HCT116 (cell line): ENCODE measurements around the gene FGF18. TPM values are rescaled to one million over a fixed set of nuclear protein-coding genes. Genes with fewer than 3 reads are reported as not detected.
"Not testable (repeated sequence)": the region's sequence is repeated elsewhere in the genome, so short reads cannot be mapped to it uniquely, and the experiment has no call there.

Experiments used
- ATAC-seq: fragments of 200-7000 bp; cut with Tn5 transposase; 2 replicates; pipeline ENCODE4 v1.9.1; 2020; ENCODE audit warnings: mild to moderate bottlenecking, moderate library complexity
- BruUV-seq: library from RNA; stranded (reverse); fragments of 400-500 nt; replicated peaks from 2 replicates; lab custom pipeline; 2021; lab: Mats Ljungman, UMichigan
- CTCF ChIA-PET: fragments of 300-600 bp; sonication (Branson Sonifier 250); formaldehyde crosslinking; loops from one replicate; lab custom pipeline; 2021; ENCODE audit warnings: antibody characterized with exemption; lab: Charles Lee
- POLR2A ChIA-PET: fragments of 300-600, 350-600 bp; sonication (Branson Sonifier 250); formaldehyde crosslinking; loops from one replicate; lab custom pipeline; 2021; ENCODE audit warnings: antibody characterized with exemption; lab: Charles Lee
- RAD21 ChIA-PET, 2 experiments: fragments of 300-600 bp; sonication (Branson Sonifier 250); formaldehyde crosslinking; loops; one replicate each; lab custom pipeline; 2023; ENCODE audit warnings: low total read pairs in 2 of 2; ENCODE audit not compliant: uncharacterized antibody in 2 of 2, unreplicated experiment in 2 of 2, low non-redundant PET in 1 of 2; lab: Charles Lee
- DNase-seq: peaks from one replicate; pipeline ENCODE4 v3.0.0-alpha.2; 2010; ENCODE audit warnings: low read depth, low spot score
- H2AFZ ChIP-seq: fragments of 200-600 bp; shearing (Covaris generic), sonication (generic); 2 replicates; pipeline ENCODE4 v1.6.1; 2017; ENCODE audit warnings: low read depth, mixed run types, mixed read lengths, antibody characterized with exemption, low read length; ENCODE audit not compliant: poor library complexity, severe bottlenecking
- H3K27ac ChIP-seq: 2 replicates; pipeline ENCODE4 v1.5.1; 2012; ENCODE audit warnings: low read depth, low read length
- H3K27me3 ChIP-seq: fragments of 200-600 bp; sonication (generic); 2 replicates; pipeline ENCODE4 v1.6.1; 2016; ENCODE audit warnings: mixed run types, low read length, mixed read lengths; ENCODE audit not compliant: insufficient read depth
- H3K36me3 ChIP-seq, 2 experiments: fragments of 200-500 bp in 1 of 2; fragments of 200-600 bp in 1 of 2; sonication (Bioruptor generic) in 1 of 2; sonication (generic) in 1 of 2; 2 replicates each; pipeline versions ENCODE4 v1.5.1 to v1.6.1; 2014 to 2016; ENCODE audit warnings: low read length in 2 of 2, inconsistent platforms in 1 of 2, mixed read lengths in 1 of 2, mixed run types in 1 of 2; ENCODE audit not compliant: insufficient read depth in 2 of 2, control insufficient read depth in 1 of 2
- H3K4me1 ChIP-seq, 2 experiments: fragments of 200-600 bp in 1 of 2; sonication (generic) in 1 of 2; 2 replicates each; pipeline versions ENCODE4 v1.5.1 to v1.6.1; 2012 to 2017; ENCODE audit warnings: low read length in 2 of 2, inconsistent platforms in 1 of 2, mild to moderate bottlenecking in 1 of 2, mixed read lengths in 1 of 2, mixed run types in 1 of 2, moderate library complexity in 1 of 2; ENCODE audit not compliant: insufficient read depth in 2 of 2, control insufficient read depth in 1 of 2
- H3K4me2 ChIP-seq: fragments of 200-600 bp; sonication (generic); 2 replicates; pipeline ENCODE4 v1.6.1; 2017; ENCODE audit warnings: mixed run types, low read length, mixed read lengths
- H3K4me3 ChIP-seq, 2 experiments: fragments of 200-600 bp in 1 of 2; sonication (generic) in 1 of 2; replicated peaks in 1 of 2; 2 replicates each; pipeline ENCODE4 v1.5.1; 2011 to 2016; ENCODE audit warnings: low read length in 2 of 2, control low read depth in 1 of 2, low read depth in 1 of 2, mild to moderate bottlenecking in 1 of 2, mixed read lengths in 1 of 2, mixed run types in 1 of 2
- H3K79me2 ChIP-seq: fragments of 200-600 bp; sonication (generic); 2 replicates; pipeline ENCODE4 v1.6.1; 2017; ENCODE audit warnings: mild to moderate bottlenecking, mixed run types, low read length, moderate library complexity, mixed read lengths; ENCODE audit not compliant: insufficient read depth
- H3K9ac ChIP-seq: fragments of 200-600 bp; sonication (generic); 2 replicates; pipeline ENCODE4 v1.6.1; 2016; ENCODE audit warnings: low read length, mixed read lengths
- H3K9me2 ChIP-seq: fragments of 200-600 bp; sonication (generic), shearing (Covaris generic); 2 replicates; pipeline ENCODE4 v1.6.1; 2017; ENCODE audit warnings: mixed run types, mild to moderate bottlenecking, moderate library complexity; ENCODE audit not compliant: insufficient read depth
- H3K9me3 ChIP-seq, 2 experiments: fragments of 200-500 bp in 1 of 2; fragments of 200-600 bp in 1 of 2; sonication (Bioruptor generic) in 1 of 2; sonication (generic) in 1 of 2; 2 replicates each; pipeline ENCODE4 v1.6.1; 2014 to 2017; ENCODE audit warnings: low read length in 2 of 2, mixed read lengths in 2 of 2, inconsistent platforms in 1 of 2, low read depth in 1 of 2, mild to moderate bottlenecking in 1 of 2, mixed run types in 1 of 2, moderate library complexity in 1 of 2; ENCODE audit not compliant: control insufficient read depth in 1 of 2, insufficient read depth in 1 of 2
- H4K20me1 ChIP-seq: fragments of 200-600 bp; sonication (generic), shearing (Covaris generic); 2 replicates; pipeline ENCODE4 v1.6.1; 2017; ENCODE audit warnings: mixed run types, mild to moderate bottlenecking, moderate library complexity; ENCODE audit not compliant: insufficient read depth
- EGR1 ChIP-seq: IDR thresholded peaks from 2 replicates; pipeline ENCODE4 v1.6.1; 2012; ENCODE audit warnings: low read depth
- ELF1 ChIP-seq: IDR thresholded peaks from 2 replicates; pipeline ENCODE4 v1.6.1; 2012; ENCODE audit warnings: low read depth, borderline replicate concordance
- FOSL1 ChIP-seq: IDR thresholded peaks from 2 replicates; pipeline ENCODE4 v1.6.1; 2012; ENCODE audit warnings: low read depth
- JUND ChIP-seq: IDR thresholded peaks from 2 replicates; pipeline ENCODE4 v1.6.1; 2012
- SP1 ChIP-seq: IDR thresholded peaks from 2 replicates; pipeline ENCODE4 v1.6.1; 2012; ENCODE audit warnings: low read depth
- YY1 ChIP-seq: IDR thresholded peaks from 2 replicates; pipeline ENCODE4 v1.6.1; 2011; ENCODE audit warnings: low read length, low read depth, moderate library complexity, mild to moderate bottlenecking; ENCODE audit not compliant: insufficient replicate concordance; ENCODE audit errors: extremely low read depth
- intact Hi-C: fragments of 100-400 bp; cut with micrococcal nuclease; formaldehyde crosslinking; loops from 2 replicates; pipeline ENCODE4 v1.10.0; 2022
- total RNA-seq: library from RNA; stranded (reverse); gene quantifications from one replicate; pipeline ENCODE4 v1.2.1, GENCODE V29; 2021; ENCODE audit not compliant: unreplicated experiment
- TF ChIP-seq, protein P1 (sequence below): IDR thresholded peaks from 2 replicates; pipeline ENCODE4 v1.6.1; 2011; ENCODE audit warnings: mild to moderate bottlenecking, low read length, moderate library complexity; ENCODE audit not compliant: insufficient replicate concordance; ENCODE audit errors: extremely low read depth
- TF ChIP-seq, protein P2 (sequence below): IDR thresholded peaks from 2 replicates; pipeline ENCODE4 v1.6.1; 2012

Gene FGF18
- total RNA-seq, 1 experiment from 2014 or later, result 0.96 TPM

DNA sequence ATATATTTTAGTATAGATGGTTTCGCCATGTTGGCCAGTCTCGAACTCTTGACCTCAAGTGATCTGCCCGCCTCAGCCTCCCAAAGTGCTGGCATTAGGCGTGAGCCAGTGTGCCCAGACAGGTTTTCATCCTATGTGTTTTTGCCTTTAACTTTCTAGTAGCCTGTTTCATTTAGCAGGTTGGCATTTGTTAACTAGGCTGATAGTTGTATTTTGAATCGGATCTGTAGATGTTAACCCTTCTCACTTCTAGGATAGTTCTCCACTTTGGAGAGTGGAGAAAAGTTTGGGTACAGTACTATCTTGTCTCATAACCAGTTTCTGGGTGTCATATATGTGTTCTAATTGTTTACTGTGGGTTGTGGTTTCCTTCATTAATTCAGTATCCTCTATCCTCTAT, 7.3 kb upstream of the FGF18 start (continued):
- TF ChIP-seq, protein P1, sequence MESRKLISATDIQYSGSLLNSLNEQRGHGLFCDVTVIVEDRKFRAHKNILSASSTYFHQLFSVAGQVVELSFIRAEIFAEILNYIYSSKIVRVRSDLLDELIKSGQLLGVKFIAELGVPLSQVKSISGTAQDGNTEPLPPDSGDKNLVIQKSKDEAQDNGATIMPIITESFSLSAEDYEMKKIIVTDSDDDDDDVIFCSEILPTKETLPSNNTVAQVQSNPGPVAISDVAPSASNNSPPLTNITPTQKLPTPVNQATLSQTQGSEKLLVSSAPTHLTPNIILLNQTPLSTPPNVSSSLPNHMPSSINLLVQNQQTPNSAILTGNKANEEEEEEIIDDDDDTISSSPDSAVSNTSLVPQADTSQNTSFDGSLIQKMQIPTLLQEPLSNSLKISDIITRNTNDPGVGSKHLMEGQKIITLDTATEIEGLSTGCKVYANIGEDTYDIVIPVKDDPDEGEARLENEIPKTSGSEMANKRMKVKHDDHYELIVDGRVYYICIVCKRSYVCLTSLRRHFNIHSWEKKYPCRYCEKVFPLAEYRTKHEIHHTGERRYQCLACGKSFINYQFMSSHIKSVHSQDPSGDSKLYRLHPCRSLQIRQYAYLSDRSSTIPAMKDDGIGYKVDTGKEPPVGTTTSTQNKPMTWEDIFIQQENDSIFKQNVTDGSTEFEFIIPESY, result no peak
- no peak for TF ChIP-seq ELF1
- TF ChIP-seq EGR1, result no peak
- TF ChIP-seq YY1, result no peak
- no peak for TF ChIP-seq FOSL1
- TF ChIP-seq, protein P2, sequence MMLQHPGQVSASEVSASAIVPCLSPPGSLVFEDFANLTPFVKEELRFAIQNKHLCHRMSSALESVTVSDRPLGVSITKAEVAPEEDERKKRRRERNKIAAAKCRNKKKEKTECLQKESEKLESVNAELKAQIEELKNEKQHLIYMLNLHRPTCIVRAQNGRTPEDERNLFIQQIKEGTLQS, result no peak

DNA sequence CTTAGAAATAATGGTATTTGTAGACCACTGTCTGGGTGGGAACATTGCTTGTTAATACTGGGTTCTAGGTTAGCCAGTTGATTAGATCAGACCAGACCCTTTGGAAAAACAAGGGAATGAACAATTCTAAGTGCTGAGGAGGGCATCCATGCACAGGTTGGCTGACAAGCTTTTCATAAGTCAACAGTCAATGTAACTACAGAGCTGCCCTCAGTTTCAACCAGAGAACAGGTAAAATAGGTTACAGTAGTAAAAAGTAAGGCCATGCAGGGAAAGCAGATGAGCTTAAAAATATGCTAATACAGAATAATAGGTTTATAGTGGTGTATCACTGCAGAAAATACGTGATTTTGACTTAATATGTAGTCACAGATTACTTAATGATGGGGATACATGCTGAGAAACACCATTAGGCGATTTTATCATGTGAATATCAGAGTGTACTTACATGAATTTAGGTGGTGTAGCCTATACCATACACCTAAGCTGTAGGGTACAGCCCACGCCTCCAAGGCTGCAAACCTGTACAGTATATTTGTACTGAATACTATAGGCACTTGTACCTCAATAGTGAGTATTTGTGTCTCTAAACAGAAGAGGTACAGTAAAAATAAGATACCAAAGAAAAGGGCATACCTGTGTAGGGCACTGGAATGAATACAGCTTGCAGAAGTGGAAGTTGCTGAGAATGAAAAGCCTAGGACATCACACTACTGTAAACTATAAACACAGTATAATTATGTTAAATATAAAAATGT, 6.1 kb upstream of the FGF18 start:
- Histone ChIP-seq H3K27ac (no peak overlapping the region), H3K9me3 (no peaks in the 10 kb centered on the region), H3K27me3 (no peaks in the 10 kb centered on the region), H3K4me3 (no peak overlapping the region), H3K4me1 (peaks cover 0 to 45% of the 10 kb centered on the region in 2 experiments; a peak in 3 of 4 replicates), H3K4me2 (no peak overlapping the region), H2AFZ (no peak overlapping the region), H3K79me2 (peaks cover 66% of the 10 kb centered on the region), H3K9me2 (no peaks in the 10 kb centered on the region), H3K9ac (no peak overlapping the region), H4K20me1 (peaks cover 62% of the 10 kb centered on the region), H3K36me3 (peaks cover 42 to 45% of the 10 kb centered on the region in 2 experiments)
- ATAC-seq (no peak), DNase-seq (no peak)
- POLR2A ChIA-PET, result no interaction called here
- RAD21 ChIA-PET, result interaction anchor here in 1 of 2 experiments (0.7 kb wide), 1 partner anchor 48 kb away, joined by 3 read pairs; no protein-coding TSS in a partner anchor
- CTCF ChIA-PET, result no interaction called here
- TSS peak; percentile 5 for BruUV-seq
- intact Hi-C loops, result no loop called here
- no peak for TF ChIP-seq SP1
- TF ChIP-seq JUND, result 0 out of 2 replicates have a peak, but pooled peaks have one; percentile 19

DNA sequence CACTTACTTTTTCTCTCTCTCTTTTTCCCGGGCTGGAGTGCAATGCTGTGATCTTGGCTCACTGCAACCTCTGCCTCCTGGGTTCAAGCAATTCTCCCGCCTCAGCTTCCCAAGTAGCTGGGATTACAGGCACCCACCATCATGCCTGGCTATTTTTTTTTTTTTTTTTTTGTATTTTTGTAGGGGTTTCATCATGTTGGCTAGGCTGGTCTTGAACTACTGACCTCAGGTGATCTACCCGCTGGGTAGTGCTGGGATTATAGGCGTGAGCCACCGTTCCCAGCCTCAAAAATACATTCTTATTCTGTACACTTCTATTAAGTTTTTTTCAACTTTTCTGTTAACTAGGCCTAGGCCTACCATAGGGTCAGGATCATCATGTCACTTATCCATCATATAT, 5.5 kb upstream of the FGF18 start:
- H3K27ac ChIP-seq, DNase-seq, BruUV-seq, H3K4me2 ChIP-seq, H3K9me2 ChIP-seq, H3K9me3 ChIP-seq, POLR2A ChIA-PET, H3K27me3 ChIP-seq, intact Hi-C loops, H2AFZ ChIP-seq, ATAC-seq, H3K9ac ChIP-seq, H3K4me3 ChIP-seq, CTCF ChIA-PET: not testable (repeated sequence)
- RAD21 ChIA-PET, result interaction anchor here in 1 of 2 experiments (0.7 kb wide), 1 partner anchor 49 kb away, joined by 3 read pairs; no protein-coding TSS in a partner anchor
- peaks cover 37 to 38% of the 10 kb centered on the region in 2 experiments for H3K36me3 ChIP-seq
- H3K4me1 ChIP-seq, result peaks cover 0 to 52% of the 10 kb centered on the region in 2 experiments; a peak in 3 of 4 replicates
- peaks cover 57% of the 10 kb centered on the region for H4K20me1 ChIP-seq
- peaks cover 60% of the 10 kb centered on the region for H3K79me2 ChIP-seq
